Loucy (cell line): Measurements from ENCODE around the gene PCYT2.
A peak's percentile ranks its signal among the peaks of the same experiment; 100 is the strongest.

Experiments
- H2AFZ ChIP-seq: fragments of 200-600 bp; sonication (generic); 2 replicates; pipeline ENCODE4 v1.6.0; 2016; ENCODE audit warnings: antibody characterized with exemption, mild to moderate bottlenecking, low read length, moderate library complexity
- H3F3A ChIP-seq: fragments of 200-600 bp; 2 replicates; pipeline ENCODE4 v1.6.0; 2016; ENCODE audit warnings: antibody characterized with exemption, low read depth, mild to moderate bottlenecking
- H3K27me3 ChIP-seq: fragments of 200-600 bp; sonication (generic); 2 replicates; pipeline ENCODE4 v1.6.1; 2014; ENCODE audit warnings: low read length, mild to moderate bottlenecking; ENCODE audit not compliant: insufficient read depth, poor library complexity, severe bottlenecking
- H3K36me3 ChIP-seq: fragments of 200-600 bp; sonication (generic); 2 replicates; pipeline ENCODE4 v1.6.1; 2016; ENCODE audit warnings: low read length; ENCODE audit not compliant: insufficient read depth
- H3K4me1 ChIP-seq: fragments of 200-600 bp; sonication (generic); 2 replicates; pipeline ENCODE4 v1.5.1; 2014; ENCODE audit warnings: low read length, mild to moderate bottlenecking; ENCODE audit not compliant: insufficient read depth, poor library complexity, severe bottlenecking
- H3K4me2 ChIP-seq: fragments of 200-600 bp; sonication (generic); 2 replicates; pipeline ENCODE4 v1.6.0; 2014; ENCODE audit warnings: antibody characterized with exemption, low read length, low read depth, mild to moderate bottlenecking; ENCODE audit not compliant: poor library complexity, severe bottlenecking
- H3K4me3 ChIP-seq: fragments of 200-600 bp; sonication (generic); 2 replicates; pipeline ENCODE4 v1.5.1; 2014; ENCODE audit warnings: low read length, mild to moderate bottlenecking, mixed read lengths; ENCODE audit not compliant: poor library complexity, severe bottlenecking
- H3K79me2 ChIP-seq: fragments of 200-600 bp; sonication (generic); 2 replicates; pipeline ENCODE4 v1.6.1; 2014; ENCODE audit warnings: low read length; ENCODE audit not compliant: insufficient read depth
- H3K9ac ChIP-seq: fragments of 200-600 bp; sonication (generic); 2 replicates; pipeline ENCODE4 v1.6.0; 2014; ENCODE audit warnings: mild to moderate bottlenecking, low read depth, low read length, moderate library complexity; ENCODE audit not compliant: poor library complexity, severe bottlenecking
- H3K9me2 ChIP-seq: fragments of 200-600 bp; sonication (generic); replicated peaks from 2 replicates; pipeline ENCODE4 v1.6.1; 2016; ENCODE audit warnings: low read depth, low read length, mixed read lengths
- H3K9me3 ChIP-seq: fragments of 200-600 bp; sonication (generic); 2 replicates; pipeline ENCODE4 v1.6.1; 2014; ENCODE audit warnings: mild to moderate bottlenecking, antibody characterized with exemption, low read length, low read depth; ENCODE audit not compliant: insufficient read depth
- H4K20me1 ChIP-seq: fragments of 200-600 bp; sonication (generic); 2 replicates; pipeline ENCODE4 v1.6.0; 2014; ENCODE audit warnings: antibody characterized with exemption, low read length, mild to moderate bottlenecking; ENCODE audit not compliant: insufficient read depth, poor library complexity, severe bottlenecking
- CTCF ChIP-seq: fragments of 200-600 bp; sonication (generic); conservative IDR thresholded peaks from 2 replicates; pipeline ENCODE4 v1.5.1; 2014; ENCODE audit warnings: mild to moderate bottlenecking, antibody characterized with exemption, low read length
- EZH2phosphoT487 ChIP-seq: fragments of 200-600 bp; IDR thresholded peaks from 2 replicates; pipeline ENCODE4 v1.6.1; 2018; ENCODE audit warnings: antibody characterized with exemption, mild to moderate bottlenecking, moderate library complexity, borderline replicate concordance

The PCYT2 gene

DNA sequence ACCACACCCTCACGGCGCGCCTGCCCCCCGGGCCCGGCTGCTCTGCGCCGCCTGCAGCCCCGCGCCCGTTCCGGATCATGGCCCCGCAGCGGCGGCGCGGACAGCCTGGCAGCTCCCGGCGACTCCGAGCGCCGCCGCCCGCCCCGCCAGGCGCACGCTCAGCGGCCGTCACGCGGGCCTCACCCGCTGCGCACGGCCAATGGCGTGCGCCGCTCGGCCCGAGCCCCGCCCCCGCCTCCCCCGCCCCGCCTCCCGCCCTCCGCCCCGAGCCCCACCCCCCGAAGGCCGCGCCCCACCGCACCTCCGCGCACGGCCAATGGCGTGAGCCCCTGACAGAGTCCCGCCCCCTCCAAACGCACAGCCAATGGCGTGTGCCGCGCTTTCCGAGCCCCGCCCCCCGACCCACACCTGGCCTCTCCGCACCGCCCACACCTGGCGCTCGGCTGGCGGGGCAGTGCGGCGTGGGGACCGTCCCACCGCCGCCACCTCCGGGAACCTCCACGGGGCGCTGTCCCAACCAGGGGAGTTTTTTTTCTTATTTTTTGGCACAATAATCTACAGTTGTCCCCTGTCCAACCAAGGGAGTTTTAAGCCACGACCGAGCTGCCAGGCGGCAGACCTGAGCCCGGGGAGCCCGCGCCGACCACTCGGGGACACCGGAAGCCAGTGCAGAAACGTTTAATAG lies at the start of gene PCYT2:
TSS of gene PCYT2 (minus strand) at position 123 of the 685 bp plus-strand sequence. CDS start at position 79, 44 bp downstream.
- Histone ChIP-seq H2AFZ (peak within 1 kb of the TSS; percentile 68; the same call in 1 of the 2 replicates), H3K9me3 (no peaks in the 10 kb centered on the region)

GRCh38 chr17:81960130-81960958 lies 49.1 kb upstream of the PCYT2 start:
- TF ChIP-seq EZH2phosphoT487 (no peak), CTCF (no peak)
- Histone ChIP-seq H3K4me2 (no peak overlapping the region), H2AFZ (no peak overlapping the region), H3K9me3 (no peaks in the 10 kb centered on the region), H3K4me1 (no peaks in the 10 kb centered on the region), H3F3A (peaks cover 6% of the 10 kb centered on the region; the same call in 1 of the 2 replicates), H3K9me2 (no peaks in the 10 kb centered on the region), H3K4me3 (no peak overlapping the region), H4K20me1 (no peaks in the 10 kb centered on the region), H3K27me3 (no peaks in the 10 kb centered on the region), H3K9ac (no peak overlapping the region), H3K79me2 (no peaks in the 10 kb centered on the region), H3K36me3 (no peaks in the 10 kb centered on the region)

More for the DNA sequence above, at the start of gene PCYT2:
- Histone ChIP-seq H3F3A (no peaks in the 10 kb centered on the region), H3K79me2 (peaks cover 38% of the 10 kb centered on the region), H3K9ac (peak within 1 kb of the TSS; percentile 88), H3K4me2 (peak within 1 kb of the TSS; percentile 91), H3K9me2 (no peaks in the 10 kb centered on the region), H3K27me3 (no peaks in the 10 kb centered on the region), H3K36me3 (peaks cover 25% of the 10 kb centered on the region; the same call in 1 of the 2 replicates), H3K4me1 (peaks cover 14% of the 10 kb centered on the region), H3K4me3 (peak within 1 kb of the TSS; percentile 87), H4K20me1 (peaks cover 28% of the 10 kb centered on the region)
- TF ChIP-seq EZH2phosphoT487: no peak

DNA sequence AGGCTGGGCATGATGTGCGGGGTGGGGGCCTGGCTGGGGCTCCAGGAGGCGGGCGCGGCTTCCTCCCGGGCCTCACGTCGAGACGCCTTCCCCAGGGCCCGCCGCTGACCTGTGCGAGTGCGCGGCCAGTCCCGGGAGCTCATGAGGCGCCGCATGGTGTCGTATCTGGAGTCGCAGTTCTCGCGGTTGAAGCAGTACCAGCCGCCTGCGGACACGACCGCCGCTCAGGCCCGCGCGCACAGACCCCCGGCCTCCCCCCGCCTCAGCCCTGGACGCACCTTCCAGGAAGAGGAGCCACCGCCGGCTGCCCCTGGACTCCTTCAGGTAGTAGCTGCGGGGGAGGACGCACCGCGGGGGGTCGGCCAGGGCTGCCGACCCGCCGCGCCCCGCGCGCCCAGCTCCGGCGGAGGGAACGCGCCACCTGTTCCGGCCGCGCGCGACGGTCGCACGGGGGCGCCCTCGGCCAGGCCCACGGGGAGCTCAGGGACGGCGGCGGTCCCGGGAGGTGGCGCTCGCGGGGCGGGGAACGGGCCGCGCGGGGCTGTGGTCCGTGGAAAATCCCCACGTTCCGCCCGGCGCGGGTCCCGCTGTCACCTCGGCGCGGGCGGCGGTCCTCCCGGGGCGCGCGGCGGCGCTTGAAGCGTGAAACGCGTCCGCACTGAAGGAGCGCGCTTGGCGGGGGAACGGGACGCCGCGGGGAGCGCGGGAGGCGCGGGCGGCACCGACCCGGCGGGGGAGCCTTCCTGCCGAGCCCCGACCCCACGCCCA lies 48.3 kb upstream of the PCYT2 start:
- H3F3A ChIP-seq: peaks cover 2% of the 10 kb centered on the region; the same call in 1 of the 2 replicates
- H3K9me2 ChIP-seq: no peaks in the 10 kb centered on the region
- H3K27me3 ChIP-seq: no peaks in the 10 kb centered on the region
- no peaks in the 10 kb centered on the region for H3K9me3 ChIP-seq
- H2AFZ ChIP-seq: peak overlapping the region; percentile 77; the same call in 1 of the 2 replicates
- H3K4me1 ChIP-seq: no peaks in the 10 kb centered on the region
- TF ChIP-seq CTCF: peak; percentile 66
- TF ChIP-seq EZH2phosphoT487: no peak
- H3K79me2 ChIP-seq: no peaks in the 10 kb centered on the region
- no peak overlapping the region for H3K9ac ChIP-seq
- H3K4me2 ChIP-seq: no peak overlapping the region
- no peak overlapping the region for H3K4me3 ChIP-seq
- H4K20me1 ChIP-seq: no peaks in the 10 kb centered on the region
- H3K36me3 ChIP-seq: no peaks in the 10 kb centered on the region
